ENCODE measurements around the gene ABR. TPM values are rescaled to one million over a fixed set of nuclear protein-coding genes. Genes with fewer than 3 reads are reported as not detected.

ABR gene
- total and polyA plus RNA-seq, 2 of the 13 experiments (the other 11 are each of a cell fraction or from before 2014, with no cell fraction given) = 12.4 to 40.4 TPM

GRCh38 chr17:1095853-1096173 is 84.0 kb downstream of the ABR start:
- BruUV-seq (replicated peaks) = no TSS peak
- no peak for DNase-seq (ENCODE audit: low spot score)
- in situ Hi-C loops (cut with HindIII; ENCODE audit: extremely low pct_ligation_motif_present, low pct_unique_long_range_greater_than_20kb) = no loop called here
- peaks cover 21% of the 10 kb centered on the region for H3K4me1 ChIP-seq (ENCODE audit: insufficient read depth, low read length)
- no peaks in the 10 kb centered on the region for H3K27me3 ChIP-seq (ENCODE audit: control insufficient read depth in 1 of 2, insufficient read depth in 2 of 2, low read length in 2 of 2)
- peaks cover 0 to 3% of the 10 kb centered on the region in 2 experiments; a peak in 2 of 5 replicates for H3K36me3 ChIP-seq (replicated peaks in 1 of 2; ENCODE audit: control insufficient read depth in 1 of 2, insufficient read depth in 2 of 2, low read length in 2 of 2)
- no peaks in the 10 kb centered on the region for H3K79me2 ChIP-seq (ENCODE audit: insufficient read depth, low read length)
- POLR2A ChIA-PET = no interaction called here
- TF ChIP-seq, protein P1, sequence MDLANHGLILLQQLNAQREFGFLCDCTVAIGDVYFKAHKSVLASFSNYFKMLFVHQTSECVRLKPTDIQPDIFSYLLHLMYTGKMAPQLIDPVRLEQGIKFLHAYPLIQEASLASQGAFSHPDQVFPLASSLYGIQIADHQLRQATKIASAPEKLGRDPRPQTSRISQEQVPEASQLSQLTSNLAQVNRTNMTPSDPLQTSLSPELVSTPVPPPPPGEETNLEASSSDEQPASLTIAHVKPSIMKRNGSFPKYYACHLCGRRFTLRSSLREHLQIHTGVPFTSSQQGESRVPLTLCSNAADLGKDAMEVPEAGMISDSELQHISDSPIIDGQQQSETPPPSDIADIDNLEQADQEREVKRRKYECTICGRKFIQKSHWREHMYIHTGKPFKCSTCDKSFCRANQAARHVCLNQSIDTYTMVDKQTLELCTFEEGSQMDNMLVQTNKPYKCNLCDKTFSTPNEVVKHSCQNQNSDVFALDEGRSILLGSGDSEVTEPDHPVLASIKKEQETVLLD (CRISPR knock-in tag; IDR thresholded peaks at IDR 0.05; ENCODE audit: low read depth) = no peak
- TF ChIP-seq DNMT1 (CRISPR knock-in tag; IDR thresholded peaks at IDR 0.05) (no peak), ZKSCAN1 (IDR thresholded peaks at IDR 0.05; ENCODE audit: low read length) (no peak), ZNF432 (CRISPR knock-in tag; IDR thresholded peaks at IDR 0.05; ENCODE audit: borderline replicate concordance) (no peak), TBL1XR1 (IDR thresholded peaks at IDR 0.05; ENCODE audit: borderline replicate concordance, low read length, partially characterized antibody) (no peak), IKZF1 (IDR thresholded peaks at IDR 0.05) (no peak), RBM22 (optimal IDR thresholded peaks at IDR 0.05; ENCODE audit: low read length) (no peak)
- CTCF ChIA-PET (ENCODE audit: low intra/inter-chr PET ratio, low total read pairs) = no interaction called here
- H3K27ac ChIP-seq (ENCODE audit: extremely low read length, insufficient read depth, low read length) = no peak overlapping the region
- no peak overlapping the region for H3K4me3 ChIP-seq (replicated peaks in 1 of 3; ENCODE audit: insufficient read depth in 1 of 3, low read depth in 2 of 3, low read length in 3 of 3)
- H4K20me1 ChIP-seq (ENCODE audit: insufficient read depth, low read length) = no peaks in the 10 kb centered on the region
- no peaks in the 10 kb centered on the region for H3K9me3 ChIP-seq (ENCODE audit: low read length)
- 90% methylated on average over 8 of the region's 8 CpGs for WGBS (ENCODE audit: low lambda C conversion rate)
- intact Hi-C loops (cut with micrococcal nuclease; ENCODE audit: unreplicated experiment) = no loop called here
- no peak for FAIRE-seq
- ATAC-seq = no peak
- no peak overlapping the region for H2AFZ ChIP-seq (ENCODE audit: low read length)
- H3K9ac ChIP-seq (ENCODE audit: insufficient read depth, low read depth, low read length) = no peak overlapping the region
- no peak overlapping the region for H3K4me2 ChIP-seq (ENCODE audit: low read depth, low read length)

DNA sequence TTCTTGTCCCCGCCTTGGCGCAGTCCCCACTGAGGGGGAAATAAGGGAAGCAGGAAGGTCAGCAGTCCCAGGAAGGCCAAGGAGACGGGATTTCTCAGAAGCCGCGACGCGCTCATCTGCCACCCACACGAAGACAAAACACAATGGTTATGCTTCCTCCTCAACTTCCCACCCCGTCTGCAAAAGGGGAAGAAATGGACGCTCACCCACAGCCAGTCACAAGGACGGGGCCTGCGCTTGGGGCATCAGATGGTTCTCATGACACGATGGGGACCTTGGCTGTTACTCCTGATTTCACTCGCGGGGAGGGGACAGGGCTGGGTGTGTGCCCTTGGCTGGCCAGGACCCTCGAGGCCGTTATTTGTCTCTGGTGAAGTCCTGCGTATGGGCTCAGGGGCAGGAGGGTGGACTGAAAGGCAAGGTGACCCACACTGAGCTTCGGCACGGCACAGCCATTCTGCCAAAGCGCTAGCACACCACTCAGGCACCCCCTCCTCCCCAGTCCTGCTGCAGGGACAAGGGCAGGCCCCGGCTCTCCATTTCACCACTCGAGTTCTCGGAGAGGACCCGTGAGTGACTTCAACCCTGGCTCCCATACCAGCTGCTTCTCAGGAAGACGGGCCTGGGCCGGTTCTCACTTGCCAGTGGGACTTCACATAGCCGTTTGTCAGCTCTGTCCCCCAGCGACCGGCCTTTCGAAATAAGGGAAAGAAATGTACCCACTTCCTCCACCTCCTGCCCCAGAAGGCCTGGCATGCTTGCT is 84.5 kb downstream of the ABR start:
- in situ Hi-C loops (cut with HindIII; ENCODE audit: extremely low pct_ligation_motif_present, low pct_unique_long_range_greater_than_20kb) = no loop called here
- ChIA-PET CTCF (ENCODE audit: low intra/inter-chr PET ratio, low total read pairs) (no interaction called here), POLR2A (no interaction called here)
- DNase-seq (ENCODE audit: low spot score) (no peak), FAIRE-seq (no peak), ATAC-seq (no peak)
- Histone ChIP-seq H3K4me2 (ENCODE audit: low read depth, low read length) (no peak overlapping the region), H3K4me3 (replicated peaks in 1 of 3; ENCODE audit: insufficient read depth in 1 of 3, low read depth in 2 of 3, low read length in 3 of 3) (no peak overlapping the region), H3K36me3 (replicated peaks in 1 of 2; ENCODE audit: control insufficient read depth in 1 of 2, insufficient read depth in 2 of 2, low read length in 2 of 2) (peaks cover 0 to 5% of the 10 kb centered on the region in 2 experiments; a peak in 2 of 5 replicates), H4K20me1 (ENCODE audit: insufficient read depth, low read length) (no peaks in the 10 kb centered on the region), H3K27me3 (ENCODE audit: control insufficient read depth in 1 of 2, insufficient read depth in 2 of 2, low read length in 2 of 2) (no peaks in the 10 kb centered on the region), H3K79me2 (ENCODE audit: insufficient read depth, low read length) (no peaks in the 10 kb centered on the region), H2AFZ (ENCODE audit: low read length) (no peak overlapping the region), H3K9ac (ENCODE audit: insufficient read depth, low read depth, low read length) (no peak overlapping the region), H3K9me3 (ENCODE audit: low read length) (no peaks in the 10 kb centered on the region), H3K27ac (ENCODE audit: extremely low read length, insufficient read depth, low read length) (no peak overlapping the region), H3K4me1 (ENCODE audit: insufficient read depth, low read length) (peaks cover 21% of the 10 kb centered on the region)
- no TSS peak for BruUV-seq (replicated peaks)
- no peak for TF ChIP-seq TAF15 (IDR thresholded peaks at IDR 0.05; ENCODE audit: low read depth, low read length, poor library complexity, severe bottlenecking)
- no peak for TF ChIP-seq ZSCAN20 (CRISPR knock-in tag; IDR thresholded peaks at IDR 0.05; ENCODE audit: borderline replicate concordance)
- TF ChIP-seq ELF1 (CRISPR knock-in tag; IDR thresholded peaks at IDR 0.05) = no peak
- no peak for TF ChIP-seq MATR3 (CRISPR knock-in tag; IDR thresholded peaks at IDR 0.05)
- no peak for TF ChIP-seq ETV6 (CRISPR knock-in tag; conservative IDR thresholded peaks at IDR 0.05)
- no peak for TF ChIP-seq TOPORS (CRISPR knock-in tag; IDR thresholded peaks at IDR 0.05)
- no peak for TF ChIP-seq THAP11 (CRISPR knock-in tag; IDR thresholded peaks at IDR 0.05)
- TF ChIP-seq, protein P2, sequence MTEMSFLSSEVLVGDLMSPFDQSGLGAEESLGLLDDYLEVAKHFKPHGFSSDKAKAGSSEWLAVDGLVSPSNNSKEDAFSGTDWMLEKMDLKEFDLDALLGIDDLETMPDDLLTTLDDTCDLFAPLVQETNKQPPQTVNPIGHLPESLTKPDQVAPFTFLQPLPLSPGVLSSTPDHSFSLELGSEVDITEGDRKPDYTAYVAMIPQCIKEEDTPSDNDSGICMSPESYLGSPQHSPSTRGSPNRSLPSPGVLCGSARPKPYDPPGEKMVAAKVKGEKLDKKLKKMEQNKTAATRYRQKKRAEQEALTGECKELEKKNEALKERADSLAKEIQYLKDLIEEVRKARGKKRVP (CRISPR knock-in tag; IDR thresholded peaks at IDR 0.05) = no peak
- WGBS (ENCODE audit: low lambda C conversion rate) = 87% methylated on average over 27 of the region's 31 CpGs
- intact Hi-C loops (cut with micrococcal nuclease; ENCODE audit: unreplicated experiment) = no loop called here
